Nephron (organoid): Measurements from ENCODE around the gene SIK2.
"Not testable (repeated sequence)": the region's sequence is repeated elsewhere in the genome, so short reads cannot be mapped to it uniquely, and the experiment has no call there.

Experiments used
- H3K27ac Mint-ChIP-seq, 3 experiments: 2 replicates each; pipeline ENCODE4 v1.8.0; 2020; ENCODE audit warnings: mixed read lengths in 3 of 3, mild to moderate bottlenecking in 2 of 3, moderate library complexity in 1 of 3
- H3K27me3 Mint-ChIP-seq: 2 replicates; pipeline ENCODE4 v1.8.0; 2021; ENCODE audit warnings: low read depth, mild to moderate bottlenecking, moderate library complexity, mixed read lengths
- H3K36me3 Mint-ChIP-seq: 2 replicates; pipeline ENCODE4 v1.8.0; 2020; ENCODE audit warnings: low read depth, mixed read lengths
- H3K4me1 Mint-ChIP-seq: 2 replicates; pipeline ENCODE4 v1.8.0; 2020; ENCODE audit warnings: mixed read lengths
- H3K4me3 Mint-ChIP-seq, 3 experiments: 2 replicates each; pipeline ENCODE4 v1.8.0; 2020; ENCODE audit warnings: mild to moderate bottlenecking in 3 of 3, mixed read lengths in 3 of 3, moderate library complexity in 2 of 3
- H3K9me3 Mint-ChIP-seq: 2 replicates; pipeline ENCODE4 v1.8.0; 2020; ENCODE audit warnings: mixed read lengths
- CTCF ChIP-seq, 3 experiments: fragments of 200-600 bp; sonication (generic); IDR thresholded peaks; one replicate each; pipeline ENCODE4 v1.5.0; 2021; ENCODE audit warnings: antibody characterized with exemption in 3 of 3; ENCODE audit not compliant: unreplicated experiment in 3 of 3

The SIK2 gene

GRCh38 chr11:111764621-111765020 is 162.4 kb downstream of the SIK2 start:
- peaks cover 28% of the 10 kb centered on the region for H3K4me1 Mint-ChIP-seq
- peaks cover 37% of the 10 kb centered on the region for H3K36me3 Mint-ChIP-seq
- TF ChIP-seq CTCF (IDR thresholded peaks at IDR 0.05; ENCODE audit: unreplicated experiment in 3 of 3), result no peak
- no peaks in the 10 kb centered on the region for H3K27me3 Mint-ChIP-seq
- H3K27ac Mint-ChIP-seq, result peak overlapping the region in 2 of 3 experiments; percentile 18 to 89
- no peaks in the 10 kb centered on the region for H3K9me3 Mint-ChIP-seq
- peak overlapping the region; percentile 92 to 99 (median 92) for H3K4me3 Mint-ChIP-seq

GRCh38 chr11:111765320-111765983 is 163.2 kb downstream of the SIK2 start:
- Mint-ChIP-seq H3K9me3 (no peaks in the 10 kb centered on the region), H3K27ac (peak overlapping the region; percentile 34 to 89 (median 79))

GRCh38 chr11:111765984-111766833 is 164.0 kb downstream of the SIK2 start, which contains the start of gene PPP2R1B:
PPP2R1B (minus strand) TSS chr11:111766389; CDS start chr11:111766361, 28 bp downstream.
- H3K4me3 Mint-ChIP-seq, result peak within 1 kb of the TSS; percentile 92 to 99 (median 92)
- no peaks in the 10 kb centered on the region for H3K9me3 Mint-ChIP-seq
- no peak for TF ChIP-seq CTCF (IDR thresholded peaks at IDR 0.05; ENCODE audit: unreplicated experiment in 3 of 3)
- peaks cover 25% of the 10 kb centered on the region for H3K4me1 Mint-ChIP-seq
- H3K27me3 Mint-ChIP-seq, result peaks cover 4% of the 10 kb centered on the region
- peaks cover 28% of the 10 kb centered on the region for H3K36me3 Mint-ChIP-seq
- H3K27ac Mint-ChIP-seq, result peak within 1 kb of the TSS; percentile 89 to 95 (median 94)

More at GRCh38 chr11:111765320-111765983, 163.2 kb downstream of the SIK2 start:
- Mint-ChIP-seq H3K27me3 (no peaks in the 10 kb centered on the region), H3K4me3 (peak overlapping the region; percentile 92 to 99 (median 92)), H3K36me3 (peaks cover 32% of the 10 kb centered on the region), H3K4me1 (peaks cover 25% of the 10 kb centered on the region)
- TF ChIP-seq CTCF (IDR thresholded peaks at IDR 0.05; ENCODE audit: unreplicated experiment in 3 of 3), result no peak

- H3K27me3 Mint-ChIP-seq, result peaks cover 5% of the 10 kb centered on the region
Measured at GRCh38 chr11:111766834-111767142, 164.5 kb downstream of the SIK2 start.

GRCh38 chr11:111770581-111771134 is 168.4 kb downstream of the SIK2 start:
- H3K27me3 Mint-ChIP-seq, result peaks cover 8% of the 10 kb centered on the region

More at GRCh38 chr11:111766834-111767142, 164.5 kb downstream of the SIK2 start:
- Mint-ChIP-seq H3K27ac (peak overlapping the region; percentile 89 to 95 (median 94)), H3K4me3 (peak overlapping the region; percentile 92 to 99 (median 92)), H3K9me3 (no peaks in the 10 kb centered on the region), H3K4me1 (peaks cover 25% of the 10 kb centered on the region), H3K36me3 (peaks cover 24% of the 10 kb centered on the region)
- no peak for TF ChIP-seq CTCF (IDR thresholded peaks at IDR 0.05; ENCODE audit: unreplicated experiment in 3 of 3)

GRCh38 chr11:111771205-111771604 is 169.0 kb downstream of the SIK2 start:
- not testable (repeated sequence) for H3K36me3 Mint-ChIP-seq, H3K9me3 Mint-ChIP-seq, H3K27me3 Mint-ChIP-seq, H3K4me3 Mint-ChIP-seq, H3K27ac Mint-ChIP-seq
- H3K4me1 Mint-ChIP-seq, result peaks cover 16% of the 10 kb centered on the region

More at GRCh38 chr11:111770581-111771134, 168.4 kb downstream of the SIK2 start:
- H3K4me3 Mint-ChIP-seq, result peak overlapping the region in 1 of 3 experiments; percentile 36
- no peaks in the 10 kb centered on the region for H3K36me3 Mint-ChIP-seq
- no peaks in the 10 kb centered on the region for H3K9me3 Mint-ChIP-seq
- peaks cover 15% of the 10 kb centered on the region for H3K4me1 Mint-ChIP-seq
- TF ChIP-seq CTCF (IDR thresholded peaks at IDR 0.05; ENCODE audit: unreplicated experiment in 3 of 3), result no peak
- peak overlapping the region in 2 of 3 experiments; percentile 17 to 70 for H3K27ac Mint-ChIP-seq
